GM19463 (cell line): ENCODE measurements around the gene TNIK.
A peak's percentile ranks its signal among the peaks of the same experiment; 100 is the strongest.
"Not testable (repeated sequence)": the region's sequence is repeated elsewhere in the genome, so short reads cannot be mapped to it uniquely, and the experiment has no call there.

Source experiments
- ATAC-seq: cut with Tn5 transposase; IDR thresholded peaks from one replicate; pipeline ENCODE4 v1.9.1; 2021; ENCODE audit warnings: mild to moderate bottlenecking, moderate library complexity; ENCODE audit not compliant: unreplicated experiment

Gene TNIK

DNA sequence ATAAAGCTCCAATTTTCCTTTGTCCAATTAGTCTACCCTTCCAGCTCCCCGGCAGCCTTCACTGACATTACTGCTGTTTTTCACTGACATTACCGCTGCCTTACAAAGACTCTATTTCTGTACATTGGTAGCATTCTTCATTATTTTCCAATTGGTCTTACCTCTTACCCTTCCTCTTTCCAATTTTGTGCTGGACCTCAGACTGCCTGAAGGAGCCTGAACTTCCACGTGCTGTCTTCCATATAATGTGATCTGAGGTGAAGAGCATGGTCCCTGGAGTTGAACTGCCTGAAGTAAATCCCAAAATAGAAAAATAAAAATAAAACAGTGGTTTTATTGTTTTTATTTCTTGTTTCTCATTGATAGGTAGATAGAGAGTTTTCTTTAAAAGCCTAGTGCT is 9.2 kb upstream of the TNIK start:
- ATAC-seq = no peak

DNA sequence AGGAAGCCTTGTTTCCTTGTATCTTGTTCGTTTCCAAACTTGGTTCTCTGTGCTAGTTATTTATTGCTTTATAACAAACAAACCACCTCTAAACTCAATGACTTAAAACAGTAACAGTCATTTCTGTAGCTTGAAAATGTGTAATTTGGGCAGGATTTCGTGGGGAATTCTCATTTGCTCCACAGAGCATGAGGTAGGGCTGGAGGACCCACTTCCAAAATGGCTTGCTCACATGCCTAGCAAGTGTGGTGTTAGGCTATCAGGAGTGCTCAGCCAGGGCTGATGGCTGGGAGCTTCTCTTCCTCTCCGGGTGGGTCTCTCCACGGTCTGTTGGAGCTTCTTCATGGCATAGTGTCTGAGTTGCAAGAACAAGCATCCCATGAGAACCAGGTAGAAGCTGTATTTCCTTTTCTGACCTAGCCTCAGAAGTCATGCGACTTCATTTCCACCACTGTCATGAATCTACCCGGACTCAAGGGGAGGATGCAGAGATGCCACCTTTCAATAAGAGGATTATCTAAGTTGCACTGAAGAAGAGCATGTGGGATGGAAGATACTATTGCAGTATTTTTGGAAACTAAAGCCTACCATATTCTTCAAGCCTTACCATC is 8.2 kb upstream of the TNIK start:
- ATAC-seq = peak; percentile 53

DNA sequence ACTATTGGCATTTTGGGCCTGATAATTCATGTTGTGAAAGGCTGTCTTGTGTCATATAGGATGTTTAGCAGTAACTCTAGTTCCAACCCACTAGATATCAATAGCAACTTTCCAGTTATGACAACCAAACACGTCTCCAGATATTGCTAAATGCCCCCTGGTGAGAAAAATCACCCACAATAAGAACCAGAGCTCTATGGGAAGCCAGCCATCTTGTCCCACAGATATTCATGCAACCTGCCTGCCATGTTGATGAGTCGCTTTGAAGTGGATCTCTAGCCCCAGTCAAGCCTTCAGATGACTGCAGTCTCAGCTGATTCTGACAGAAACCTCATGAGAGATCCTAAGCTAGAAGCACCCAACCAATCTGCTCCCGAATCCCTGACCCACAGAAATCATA is 5.6 kb upstream of the TNIK start:
- ATAC-seq = no peak

DNA sequence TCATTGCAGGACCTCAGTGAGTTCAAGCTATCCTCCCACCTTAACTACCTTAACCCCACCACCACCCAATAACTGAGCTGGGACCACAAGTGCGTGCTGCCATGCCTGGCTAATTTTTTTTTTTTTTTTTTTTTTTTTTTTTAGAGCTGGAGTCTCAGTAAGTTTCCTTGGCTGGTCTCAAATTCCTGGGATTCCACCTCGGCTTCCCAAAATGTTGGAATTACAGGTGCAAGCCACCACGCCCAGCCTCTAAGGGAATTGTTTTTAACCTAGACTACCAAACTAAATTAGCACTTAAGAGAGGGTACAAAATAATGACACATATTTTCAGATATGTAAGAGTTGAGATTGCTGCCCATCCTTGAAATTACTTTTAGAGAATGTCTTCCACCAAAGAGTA is 4.3 kb upstream of the TNIK start:
- no peak for ATAC-seq

DNA sequence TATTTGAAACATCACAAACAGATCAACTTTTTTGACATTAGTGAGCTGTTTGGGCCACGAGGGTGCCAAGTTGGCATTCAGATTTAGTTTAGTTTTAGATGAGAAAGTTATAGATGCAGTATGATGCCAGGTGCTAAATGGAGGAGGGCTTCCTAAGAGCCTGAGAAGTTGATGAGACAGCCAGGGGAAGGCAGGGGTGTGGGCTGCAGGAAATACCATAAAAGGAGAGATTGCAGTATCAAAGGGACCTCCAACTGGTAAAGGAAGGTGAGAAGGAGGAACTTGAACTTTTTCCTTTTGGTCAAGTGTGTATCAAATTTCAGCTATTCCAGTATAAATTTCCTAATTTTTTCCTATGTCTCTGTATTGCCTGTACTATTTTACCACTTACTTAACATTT is 2.0 kb upstream of the TNIK start:
- ATAC-seq = no peak

DNA sequence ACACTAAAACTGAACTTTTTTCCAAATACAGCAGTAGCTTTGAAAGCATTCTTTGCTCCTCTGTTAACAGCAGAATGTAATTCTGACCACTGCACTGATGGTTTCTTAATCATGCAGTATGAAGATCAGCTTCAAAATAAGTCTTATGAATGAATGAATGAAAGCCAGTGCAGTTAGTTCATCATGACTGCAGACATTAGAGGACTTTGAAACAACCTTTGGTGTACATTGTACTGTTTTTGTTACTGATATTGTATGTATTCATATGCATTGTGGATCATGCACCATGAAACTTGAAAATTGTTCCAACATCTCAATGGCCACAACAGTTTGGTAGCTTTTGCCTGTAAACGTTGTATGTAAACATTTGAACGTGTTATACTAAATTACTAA is 1.3 kb upstream of the TNIK start:
- no peak for ATAC-seq

DNA sequence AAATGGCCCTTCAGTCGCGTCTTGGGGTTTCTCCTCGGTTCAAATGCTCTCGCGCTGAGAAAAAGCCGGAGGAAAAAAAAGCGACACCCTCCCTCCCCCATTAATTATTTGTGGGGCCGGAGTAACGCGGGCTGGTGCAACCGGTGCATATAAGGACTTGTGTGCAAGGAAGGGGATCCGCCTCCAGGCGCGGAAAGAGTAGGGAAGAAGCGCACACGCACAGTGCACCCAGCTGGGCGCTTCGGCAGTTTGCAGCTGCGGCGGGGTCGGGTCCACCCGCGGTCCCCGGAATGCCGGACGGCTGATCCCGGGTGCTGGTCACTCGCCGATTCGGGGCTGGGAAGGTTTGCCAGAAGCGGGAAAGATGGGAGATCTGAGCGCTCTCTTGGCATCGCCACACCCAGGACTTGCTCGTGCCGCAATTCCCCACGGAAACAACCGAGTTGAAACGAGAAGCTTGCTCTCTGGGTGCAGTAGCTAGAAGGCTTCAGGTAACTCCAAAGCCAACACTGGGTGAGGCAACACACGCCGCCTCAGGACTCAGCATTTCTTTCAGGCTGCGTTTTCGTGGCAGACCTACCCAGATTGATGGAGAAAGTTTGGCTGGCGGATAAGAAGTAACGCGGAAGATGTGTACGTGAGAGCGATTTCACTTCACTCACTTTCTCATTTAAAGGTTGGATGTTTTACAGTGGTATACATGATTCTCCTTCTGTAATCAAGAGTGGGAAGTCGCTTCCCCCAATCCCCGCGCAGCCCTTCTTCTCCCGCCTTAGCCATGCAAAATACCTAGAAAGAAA is 720 bp upstream of the TNIK start:
- ATAC-seq = peak; percentile 35

DNA sequence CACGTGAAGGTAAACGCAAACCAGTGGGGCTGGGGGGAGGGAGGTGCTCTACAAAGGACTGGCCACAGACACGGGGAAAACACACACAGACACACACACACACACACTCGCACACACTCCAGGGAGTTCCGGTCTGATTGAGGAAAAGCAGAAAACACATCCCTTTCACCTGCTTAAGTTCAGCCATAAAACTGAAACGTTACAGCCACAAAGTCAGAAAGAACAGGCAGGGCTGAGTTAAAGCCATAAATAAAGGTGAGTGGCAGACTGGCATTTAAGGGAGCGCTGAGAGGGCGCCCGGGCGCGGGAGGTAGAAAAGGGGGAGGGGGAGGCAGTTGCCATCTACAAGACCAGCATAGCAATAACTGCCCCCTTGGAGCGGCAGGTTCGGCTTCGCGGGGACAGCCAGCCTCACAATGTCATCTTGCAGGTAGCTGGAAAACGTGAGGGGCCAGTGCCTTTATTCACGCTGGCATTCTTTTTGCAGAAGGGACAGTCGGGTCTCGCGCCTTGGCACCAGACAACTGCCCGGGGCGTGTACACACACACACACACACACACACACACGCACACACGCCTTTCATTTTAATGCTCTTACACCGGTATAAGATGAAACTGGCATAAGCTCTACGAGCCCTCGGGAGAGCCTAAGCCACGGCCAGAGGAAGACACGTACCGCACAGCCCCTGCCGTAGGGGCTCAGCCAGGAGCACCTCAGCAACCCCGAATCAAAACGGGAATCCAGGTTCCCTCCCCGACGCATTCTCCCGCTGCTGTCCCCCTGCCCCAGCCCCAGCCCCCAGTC is 866 bp downstream of the TNIK start:
- ATAC-seq = no peak

DNA sequence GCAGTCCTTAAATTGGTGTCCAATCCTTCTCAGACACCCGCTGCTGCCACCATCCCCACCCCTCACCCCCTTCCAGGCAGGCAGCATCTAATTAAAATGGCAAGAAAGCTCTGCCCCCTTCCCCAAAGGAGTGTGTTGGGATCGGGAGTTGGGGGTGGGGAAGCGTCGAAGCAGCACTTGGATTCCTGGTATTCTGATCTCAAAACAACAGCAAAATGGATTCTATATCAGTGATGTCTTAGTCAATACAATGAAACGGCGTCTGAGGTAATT is 1.4 kb downstream of the TNIK start:
- ATAC-seq = no peak

DNA sequence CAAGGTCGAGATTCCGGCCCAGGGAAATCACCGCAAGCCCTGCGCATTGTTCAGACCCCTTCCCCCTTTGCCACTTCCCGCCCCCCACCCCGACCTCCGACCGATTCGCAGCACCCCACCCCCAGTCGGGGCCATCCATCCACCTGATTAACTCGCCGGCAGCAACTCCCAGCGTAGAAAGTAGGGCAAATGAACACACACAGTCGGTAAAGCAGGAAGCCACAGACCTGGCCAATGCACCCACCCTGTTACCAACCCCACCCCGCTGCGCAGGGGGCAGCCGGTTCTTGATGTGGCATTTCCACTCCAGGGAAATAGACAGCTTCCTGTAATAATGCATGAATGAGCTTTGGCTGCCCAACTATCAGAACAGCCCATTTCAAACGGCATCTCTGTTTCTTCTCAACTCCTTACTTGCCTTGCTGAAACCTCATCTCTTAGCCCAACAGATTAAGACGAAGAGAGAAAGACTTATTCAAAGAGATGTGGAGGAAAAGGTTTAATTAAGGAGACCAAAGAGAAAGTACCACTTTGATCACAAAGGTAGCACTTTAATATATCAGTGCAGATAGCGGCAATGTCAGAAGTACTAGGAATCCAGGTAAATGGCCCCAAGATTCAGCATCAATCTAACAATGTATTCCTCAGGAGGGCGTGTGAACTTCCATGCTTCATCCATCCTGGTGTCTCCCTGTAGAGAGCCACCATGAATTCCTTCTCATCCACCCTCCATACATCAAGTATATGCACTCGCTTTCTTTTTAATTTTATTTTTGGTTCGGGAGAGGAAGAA is 1.9 kb downstream of the TNIK start:
- no peak for ATAC-seq

DNA sequence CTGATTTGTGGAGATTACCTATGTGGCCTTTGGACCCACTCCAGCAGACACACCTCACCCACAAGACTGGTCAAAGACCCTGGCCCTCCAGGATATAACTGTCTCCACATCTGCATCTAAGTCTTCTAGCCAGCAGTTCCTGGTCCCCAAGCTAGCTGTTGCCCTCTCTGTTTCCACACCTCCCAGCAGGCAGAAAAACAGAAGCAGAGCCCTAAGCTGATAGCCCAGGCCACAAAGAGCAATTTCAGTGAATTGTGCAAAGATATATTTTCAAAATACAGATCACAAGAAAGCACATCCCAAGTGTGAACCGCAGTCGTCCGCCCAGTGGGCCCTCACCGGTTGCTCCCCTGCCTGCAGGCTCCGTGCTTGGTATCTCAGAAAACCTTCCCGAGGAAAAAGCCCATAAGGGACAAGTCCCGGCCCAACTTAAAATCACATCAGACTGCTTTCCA is 2.6 kb downstream of the TNIK start:
- ATAC-seq = no peak

DNA sequence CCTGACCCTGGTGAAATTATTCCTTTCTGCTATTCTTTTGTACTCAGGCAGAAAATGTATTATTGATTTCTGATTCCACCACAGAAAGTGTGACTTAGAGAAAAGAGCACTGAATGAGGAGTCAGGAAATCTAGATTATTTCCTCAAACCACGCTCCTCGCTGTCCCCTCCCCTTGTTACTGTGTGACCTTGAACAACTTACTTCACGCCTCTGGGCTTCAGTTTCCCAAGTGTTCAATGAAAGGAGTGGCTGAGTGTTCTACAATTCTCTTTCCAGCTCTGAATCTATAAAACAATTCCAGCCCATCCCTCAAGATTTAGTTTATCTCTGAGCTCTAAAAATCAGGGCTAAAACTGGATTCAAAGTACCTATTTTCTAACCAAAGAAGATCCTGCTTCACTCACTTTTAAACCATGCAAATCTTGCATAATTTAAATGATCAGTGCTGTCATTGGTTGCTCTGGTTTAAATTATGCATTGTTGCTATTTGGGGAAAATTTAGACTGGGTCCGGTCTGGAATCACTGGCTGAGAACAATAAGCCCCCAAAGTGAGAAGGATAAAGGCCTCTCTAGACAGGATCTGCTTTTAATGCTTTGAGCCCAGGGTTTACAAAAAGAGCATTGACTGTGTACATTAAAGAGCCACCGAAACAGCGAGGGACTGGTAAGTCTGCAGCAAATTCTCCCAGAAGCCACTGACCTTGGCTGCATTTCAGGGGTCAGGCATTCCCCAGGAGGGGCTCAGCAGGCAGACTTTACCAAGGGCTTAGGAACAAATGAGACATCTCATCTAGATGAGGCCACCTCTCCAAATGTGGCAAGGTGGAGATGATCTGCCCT is 3.2 kb downstream of the TNIK start:
- ATAC-seq = no peak

DNA sequence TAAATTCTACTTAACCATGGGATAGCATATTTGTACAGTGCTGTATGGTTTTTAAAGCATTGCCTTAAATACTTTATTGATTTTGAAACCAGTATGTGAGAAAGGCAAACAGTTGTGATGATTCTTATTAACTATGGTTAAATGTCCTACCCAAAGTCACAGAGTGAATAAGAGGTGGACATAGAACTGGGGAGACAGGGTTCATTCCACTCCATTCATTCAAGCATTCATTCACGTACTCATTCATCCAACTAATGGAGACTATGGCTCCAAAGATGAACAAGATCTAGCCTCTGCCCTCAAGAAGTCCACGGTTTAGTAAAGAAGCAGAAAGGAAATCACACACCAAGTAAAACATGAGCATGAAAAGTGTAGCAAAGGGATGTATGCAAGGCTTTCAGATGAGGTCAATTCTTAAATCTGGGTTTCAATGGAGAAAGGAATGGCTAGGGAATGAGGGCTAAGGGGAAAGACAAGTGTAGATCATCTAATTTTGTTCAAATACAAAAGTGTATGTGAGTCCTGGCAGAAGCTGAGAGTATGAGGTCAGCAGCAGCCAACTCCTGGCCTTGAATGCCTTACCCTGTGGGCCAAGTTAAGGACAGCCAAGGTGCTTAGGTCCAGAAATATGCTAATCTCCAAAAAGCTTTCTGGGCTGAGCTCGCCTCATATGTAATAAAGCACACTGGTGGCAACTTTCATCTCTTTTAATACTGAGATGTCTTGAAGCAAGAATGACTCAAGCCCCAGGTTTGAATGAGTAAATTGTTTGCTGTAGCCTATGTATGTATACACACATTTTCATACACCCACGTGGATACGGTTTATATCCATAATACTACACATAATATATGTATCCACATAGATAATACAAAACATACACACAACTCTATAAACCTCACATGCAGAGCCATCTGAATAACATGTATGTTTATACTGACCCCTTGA is 4.3 kb downstream of the TNIK start:
- ATAC-seq = no peak

DNA sequence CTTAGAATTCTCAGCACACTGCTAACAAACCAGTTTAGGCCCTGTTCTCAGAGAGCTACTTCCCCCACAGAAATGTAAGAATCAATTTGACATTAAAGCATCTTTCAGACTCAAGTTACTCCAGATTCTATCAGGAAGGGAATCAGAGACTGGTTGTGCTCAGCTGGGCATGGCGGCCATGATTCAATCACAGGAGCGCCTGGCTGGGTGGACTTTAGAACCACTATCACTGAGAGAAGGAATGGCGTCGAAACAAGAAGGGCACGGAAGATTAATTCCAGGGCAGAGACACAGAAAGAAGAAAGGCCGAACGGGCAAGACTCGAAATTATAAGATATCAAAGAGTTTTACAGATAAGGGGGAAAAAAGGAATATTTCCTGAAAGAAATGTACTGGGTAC is 6.2 kb downstream of the TNIK start:
- no peak for ATAC-seq

DNA sequence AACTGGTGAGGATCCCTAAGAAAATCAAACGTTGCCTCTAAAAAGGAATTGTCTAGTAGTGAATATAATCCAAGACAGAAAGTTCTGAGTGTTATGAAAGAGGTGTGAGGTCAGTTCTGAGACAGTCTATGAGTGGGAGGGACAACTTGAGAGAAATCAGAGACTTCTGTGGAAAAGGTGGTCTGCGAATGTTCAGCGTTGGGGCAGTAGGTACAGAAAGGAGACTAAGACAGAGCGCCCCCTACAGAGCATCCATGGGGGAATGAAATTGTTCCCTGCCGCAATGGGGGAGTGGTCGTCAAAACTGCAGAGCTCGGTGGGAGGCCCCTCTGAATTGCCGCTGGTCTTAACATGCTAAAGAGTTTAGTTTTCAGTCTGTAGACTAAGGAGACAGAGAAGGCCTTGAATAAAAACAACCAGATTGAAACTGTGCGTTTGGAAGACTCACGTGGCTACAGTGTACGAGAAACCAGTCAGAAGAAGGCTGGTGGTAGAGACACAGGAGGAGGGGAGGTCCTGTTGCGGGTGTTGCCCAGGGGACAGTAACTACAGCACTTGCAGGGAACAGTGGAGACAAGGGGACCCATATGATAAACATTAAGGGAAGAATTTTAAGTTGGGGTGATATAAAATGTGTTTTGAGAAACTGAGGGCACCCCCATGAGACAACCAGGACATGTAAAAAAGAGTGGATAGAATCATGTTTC is 6.9 kb downstream of the TNIK start:
- ATAC-seq = no peak

DNA sequence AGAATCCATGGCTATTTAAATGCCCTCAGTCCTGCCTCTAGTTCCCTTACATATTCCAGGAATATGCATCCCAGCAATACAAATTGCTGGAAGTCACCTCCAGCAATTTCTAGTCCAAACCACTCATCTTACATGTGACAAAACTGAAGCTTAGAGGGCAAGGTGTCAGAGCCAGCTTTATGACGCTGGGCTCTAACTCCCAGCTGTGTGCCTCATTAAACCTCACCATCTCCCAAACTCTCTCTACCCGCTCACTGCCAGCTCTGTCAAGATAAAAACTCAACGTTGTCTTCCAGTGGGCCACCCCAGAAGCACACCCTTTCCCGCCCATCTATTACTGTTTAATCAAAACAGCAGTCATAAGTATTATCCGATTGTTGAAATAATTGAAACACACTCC is 7.9 kb downstream of the TNIK start:
- ATAC-seq = no peak

DNA sequence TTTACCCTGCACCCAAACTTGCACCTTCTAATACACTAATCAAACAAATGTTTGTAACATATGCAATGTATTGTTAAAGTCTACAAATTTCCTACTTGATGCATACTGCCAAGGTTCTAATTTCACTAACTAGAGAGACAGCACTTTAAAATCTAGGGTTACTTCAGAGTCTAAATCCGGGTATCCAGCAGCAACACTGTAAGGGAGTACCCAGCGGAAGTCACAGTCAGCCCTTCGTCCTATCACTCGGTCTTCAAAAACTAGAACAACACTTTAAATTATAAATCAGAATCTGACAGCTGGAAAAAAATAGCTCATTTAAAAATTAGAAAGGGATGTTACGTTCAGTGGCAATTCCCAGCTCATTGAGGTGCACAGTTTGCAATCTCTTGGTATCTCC is 8.3 kb downstream of the TNIK start:
- no peak for ATAC-seq

DNA sequence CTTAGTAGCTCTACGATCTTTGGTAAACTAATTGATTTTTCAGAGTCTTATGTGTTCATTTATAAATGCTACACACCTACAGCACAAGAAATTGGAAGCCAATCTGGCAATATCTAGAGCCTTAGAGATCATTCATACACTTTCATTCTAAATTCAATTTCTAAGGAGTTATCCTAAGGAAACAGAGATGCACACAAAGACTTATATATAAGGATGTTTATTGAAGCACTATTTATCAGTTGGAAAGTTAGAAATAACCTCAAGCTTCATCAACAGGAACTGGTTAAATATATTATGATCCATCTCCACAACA is 12.7 kb downstream of the TNIK start:
- not testable (repeated sequence) for ATAC-seq
